ENCODE measurements around the gene UNC93A.
"Not testable (repeated sequence)": the region's sequence is repeated elsewhere in the genome, so short reads cannot be mapped to it uniquely, and the experiment has no call there.

UNC93A gene

GRCh38 chr6:167290786-167291622 is at the start of gene UNC93A:
Gene UNC93A, plus strand, starts transcription at chr6:167291315. Its CDS starts 175 bp downstream, at chr6:167291490.
- DNase-seq: no peak

GRCh38 chr6:167241321-167242134 is 49.6 kb upstream of the UNC93A start:
- DNase-seq: not testable (repeated sequence)

DNA sequence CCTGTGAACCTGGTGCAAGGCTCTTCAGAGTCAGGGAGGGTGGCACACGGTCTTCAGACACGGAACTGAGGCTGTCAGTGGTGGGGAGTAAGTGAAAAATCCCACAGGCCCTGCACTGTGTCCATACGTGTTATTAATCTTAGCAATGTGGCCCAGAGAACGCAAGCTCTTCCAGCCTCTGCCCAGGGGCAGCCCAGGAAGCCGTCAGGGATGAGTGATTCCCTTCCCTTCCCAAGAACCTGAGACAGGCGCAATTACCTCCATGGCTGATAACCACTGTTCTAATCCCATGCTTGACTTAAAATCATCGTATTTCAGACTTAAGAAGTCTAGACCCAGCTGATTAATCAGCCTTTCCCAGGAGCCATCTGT is 49.0 kb upstream of the UNC93A start:
- DNase-seq: not testable (repeated sequence)

DNA sequence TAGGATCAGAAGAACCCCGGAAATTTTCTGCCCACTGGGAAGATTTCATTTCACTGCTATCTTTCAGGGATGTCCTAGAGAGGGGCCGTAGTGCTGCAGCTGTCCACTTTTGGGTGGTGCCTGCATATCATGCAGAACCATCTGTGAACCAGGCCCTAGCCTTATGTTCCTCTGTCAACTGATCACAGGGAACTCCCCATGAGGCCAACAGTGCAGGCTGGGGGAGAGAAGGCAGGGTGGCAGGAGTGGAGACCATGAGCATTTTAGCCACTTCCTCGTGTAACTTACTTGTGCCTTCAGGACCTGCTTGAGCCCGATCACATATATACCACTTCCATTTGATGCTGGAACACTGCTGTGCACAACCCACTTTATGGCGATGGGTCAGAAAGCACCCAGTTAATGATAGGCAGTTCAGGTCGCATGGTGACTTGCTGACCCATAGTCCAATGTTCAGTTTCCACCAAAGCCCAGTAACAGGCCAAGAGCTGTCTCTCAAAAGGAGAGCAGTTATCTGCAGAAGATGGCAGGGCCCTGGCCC is 48.5 kb upstream of the UNC93A start:
- DNase-seq: not testable (repeated sequence)

DNA sequence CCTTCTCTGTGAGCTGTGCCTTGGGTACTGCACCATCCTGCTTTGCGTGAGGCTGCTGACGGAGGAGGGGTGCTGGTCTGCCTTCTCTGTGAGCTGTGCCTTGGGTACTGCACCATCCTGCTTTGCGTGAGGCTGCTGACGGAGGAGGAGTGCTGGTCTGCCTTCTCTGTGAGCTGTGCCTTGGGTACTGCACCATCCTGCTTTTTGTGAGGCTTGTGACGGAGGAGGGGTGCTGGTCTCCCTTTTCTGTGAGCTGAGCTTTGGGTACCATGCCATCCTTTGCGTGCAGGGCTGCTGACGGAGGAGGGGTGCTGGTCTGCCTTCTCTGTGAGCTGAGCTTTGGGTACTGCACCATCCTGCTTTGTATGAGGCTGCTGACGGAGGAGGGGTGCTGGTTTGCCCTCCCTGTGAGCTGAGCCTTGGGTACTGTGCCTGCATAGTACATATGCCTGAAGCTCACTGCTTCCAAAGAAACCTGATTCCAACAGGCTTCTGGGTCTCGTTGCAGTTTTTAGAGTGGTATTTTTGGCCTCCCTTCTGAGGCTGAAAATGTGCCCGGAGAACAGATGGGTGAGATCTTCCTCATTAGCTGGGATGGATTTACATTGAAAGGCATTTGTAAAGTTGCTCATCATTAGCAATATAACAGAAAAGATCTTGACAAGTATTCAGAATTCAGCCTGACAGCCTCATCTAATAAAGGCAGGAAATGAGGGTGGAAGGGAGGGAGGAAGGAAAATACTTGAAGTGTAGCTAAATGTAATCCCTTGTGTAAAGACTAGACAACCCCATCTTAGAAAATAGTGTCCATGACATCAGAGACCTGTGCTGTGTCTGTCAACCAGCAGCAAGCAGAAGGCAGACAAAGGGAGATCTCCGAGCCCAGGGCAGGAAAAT is 46.8 kb upstream of the UNC93A start:
- no peak for DNase-seq

- no peak for DNase-seq
Observed at GRCh38 chr6:167244991-167245390, 46.1 kb upstream of the UNC93A start.

DNA sequence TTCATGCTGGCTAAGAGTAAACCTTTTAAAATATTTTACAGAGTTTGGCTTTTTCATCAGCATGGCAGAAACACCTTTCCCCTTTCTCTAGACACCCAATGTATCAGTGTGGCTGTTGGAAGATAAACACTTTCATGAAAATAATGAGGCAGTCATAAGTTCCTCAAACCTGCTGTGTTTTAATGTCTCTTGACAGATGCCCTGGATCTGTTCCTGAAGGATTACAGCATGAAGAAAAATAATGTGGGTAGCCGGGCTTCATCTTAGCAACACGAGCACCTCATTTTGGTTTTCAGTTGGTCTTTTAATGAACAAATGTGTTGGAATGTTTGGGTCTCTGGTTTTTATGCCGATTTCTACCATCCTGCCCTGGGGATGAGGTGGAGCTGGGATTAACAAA is 45.5 kb upstream of the UNC93A start:
- no peak for DNase-seq

DNA sequence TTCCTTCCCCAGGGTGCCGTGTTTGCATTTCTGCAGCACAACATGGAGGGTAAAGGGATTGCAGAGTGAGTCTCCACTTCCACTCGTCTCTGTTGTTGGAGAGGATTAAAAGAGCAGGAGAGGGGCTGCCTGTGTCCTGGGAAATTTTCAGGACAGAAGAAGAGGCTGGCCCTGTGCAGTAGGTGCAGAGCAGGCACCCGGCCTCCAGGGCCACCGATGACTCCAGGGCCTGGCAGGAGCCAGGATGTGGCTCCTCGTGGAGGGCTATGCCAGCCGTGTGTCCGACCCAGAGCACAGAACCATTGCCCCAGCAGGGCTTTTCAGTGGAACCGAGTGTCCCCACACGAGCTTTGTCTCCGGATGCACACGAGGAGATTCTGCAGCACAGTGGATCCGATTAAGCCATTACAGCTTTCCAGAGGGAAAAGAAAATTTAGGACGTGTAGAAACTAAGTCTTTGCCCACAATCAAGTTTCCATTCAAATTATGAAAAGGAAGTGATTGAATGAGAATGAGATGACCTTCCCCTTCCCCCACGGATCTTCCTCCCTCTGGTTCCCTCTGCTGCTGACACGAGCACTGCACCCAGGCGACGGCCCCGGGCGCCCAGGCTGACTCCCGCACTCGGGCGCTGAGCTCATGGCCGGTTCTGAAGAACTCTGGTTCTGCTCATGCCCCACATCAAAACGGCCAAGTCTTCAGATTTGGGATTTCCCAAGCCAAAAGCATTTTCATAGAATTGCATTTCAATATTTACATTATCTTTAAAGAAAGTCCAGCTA is 43.1 kb upstream of the UNC93A start:
- DNase-seq: no peak

- DNase-seq: not testable (repeated sequence)
Observed at GRCh38 chr6:167248878-167249455, 42.1 kb upstream of the UNC93A start.

DNA sequence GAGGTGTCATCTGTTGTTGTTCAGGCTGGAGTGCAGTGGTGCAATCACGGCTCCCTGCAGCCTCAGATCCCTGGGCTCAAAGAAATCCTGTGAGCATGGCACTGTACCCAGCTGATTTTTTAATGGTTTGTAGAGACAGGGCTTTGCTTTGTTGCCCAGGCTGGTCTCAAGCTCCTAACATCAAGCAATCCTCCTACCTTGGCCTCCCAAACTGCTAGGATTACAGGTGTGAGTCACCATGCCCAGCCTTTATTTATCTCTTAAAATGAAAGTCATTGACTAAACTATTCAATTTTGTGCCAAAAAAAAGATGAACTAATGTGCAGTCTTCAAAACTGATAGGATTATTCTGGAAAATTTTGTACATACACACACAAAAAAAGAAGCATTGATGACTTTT is 38.8 kb upstream of the UNC93A start:
- DNase-seq: no peak

GRCh38 chr6:167255918-167256553 is 35.1 kb upstream of the UNC93A start:
- DNase-seq: no peak

GRCh38 chr6:167258646-167259045 is 32.5 kb upstream of the UNC93A start:
- no peak for DNase-seq

- not testable (repeated sequence) for DNase-seq
Observed at GRCh38 chr6:167266057-167266829, 24.9 kb upstream of the UNC93A start.

DNA sequence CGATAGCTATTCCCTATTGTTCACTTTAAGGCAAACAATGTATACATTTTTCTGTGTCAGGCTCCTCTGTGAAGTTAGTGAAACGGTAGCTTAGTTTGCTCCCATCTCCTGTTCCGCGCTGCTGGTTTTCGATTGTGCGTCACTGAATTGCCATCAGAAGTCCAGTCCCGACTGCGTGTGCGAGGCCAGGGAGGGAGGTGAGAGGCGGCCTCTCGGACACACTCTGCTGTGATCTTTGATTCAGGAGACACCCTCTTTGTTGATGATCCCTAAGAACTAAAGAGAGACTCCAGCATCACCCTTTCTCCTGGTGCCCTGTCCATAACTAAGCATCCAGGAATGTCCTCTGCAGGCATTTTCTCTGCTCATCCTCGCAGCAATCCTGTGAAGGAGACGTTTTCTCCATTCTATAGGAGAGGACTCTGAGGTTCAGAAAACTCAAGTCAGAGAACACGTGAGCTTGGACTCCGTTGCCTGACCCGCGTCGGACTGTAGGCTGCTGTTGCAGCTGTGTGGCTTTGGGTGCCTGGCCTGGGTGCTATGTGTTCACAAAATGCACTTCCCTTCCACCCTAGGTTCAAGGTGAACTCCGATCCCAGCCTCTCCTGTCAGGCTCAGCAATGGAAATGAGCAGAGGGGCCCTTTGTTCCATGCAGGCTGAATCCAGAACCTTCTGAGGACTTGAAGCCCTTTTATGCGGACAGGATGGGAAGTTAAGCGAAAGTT is 24.1 kb upstream of the UNC93A start:
- no peak for DNase-seq

- not testable (repeated sequence) for DNase-seq
Observed at GRCh38 chr6:167267556-167267898, 23.6 kb upstream of the UNC93A start.

DNA sequence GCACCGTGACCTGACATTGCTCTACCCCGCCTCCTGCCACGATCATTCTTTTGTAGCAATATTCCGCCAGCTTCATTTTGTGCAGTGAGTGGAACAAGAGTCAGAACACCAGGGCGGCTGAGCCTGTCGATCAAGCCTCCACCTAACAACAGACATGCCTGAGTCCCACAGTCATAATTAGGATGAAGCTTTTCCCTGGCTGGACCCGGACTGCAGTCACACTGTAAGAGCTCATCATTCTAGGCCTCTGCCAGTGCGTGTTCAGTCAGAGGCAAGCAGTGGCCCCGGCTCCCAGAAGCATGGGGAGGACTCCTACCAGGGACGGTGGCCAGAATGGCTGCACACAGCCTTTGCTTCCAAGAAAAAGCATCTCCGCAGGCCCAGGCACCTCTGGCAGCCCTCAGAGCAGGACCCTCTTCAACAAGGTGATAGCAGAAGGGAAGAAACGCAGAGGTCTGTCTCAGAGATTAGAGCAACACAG is 23.2 kb upstream of the UNC93A start:
- no peak for DNase-seq

- DNase-seq: no peak
Observed at GRCh38 chr6:167268683-167269280, 22.3 kb upstream of the UNC93A start.

DNA sequence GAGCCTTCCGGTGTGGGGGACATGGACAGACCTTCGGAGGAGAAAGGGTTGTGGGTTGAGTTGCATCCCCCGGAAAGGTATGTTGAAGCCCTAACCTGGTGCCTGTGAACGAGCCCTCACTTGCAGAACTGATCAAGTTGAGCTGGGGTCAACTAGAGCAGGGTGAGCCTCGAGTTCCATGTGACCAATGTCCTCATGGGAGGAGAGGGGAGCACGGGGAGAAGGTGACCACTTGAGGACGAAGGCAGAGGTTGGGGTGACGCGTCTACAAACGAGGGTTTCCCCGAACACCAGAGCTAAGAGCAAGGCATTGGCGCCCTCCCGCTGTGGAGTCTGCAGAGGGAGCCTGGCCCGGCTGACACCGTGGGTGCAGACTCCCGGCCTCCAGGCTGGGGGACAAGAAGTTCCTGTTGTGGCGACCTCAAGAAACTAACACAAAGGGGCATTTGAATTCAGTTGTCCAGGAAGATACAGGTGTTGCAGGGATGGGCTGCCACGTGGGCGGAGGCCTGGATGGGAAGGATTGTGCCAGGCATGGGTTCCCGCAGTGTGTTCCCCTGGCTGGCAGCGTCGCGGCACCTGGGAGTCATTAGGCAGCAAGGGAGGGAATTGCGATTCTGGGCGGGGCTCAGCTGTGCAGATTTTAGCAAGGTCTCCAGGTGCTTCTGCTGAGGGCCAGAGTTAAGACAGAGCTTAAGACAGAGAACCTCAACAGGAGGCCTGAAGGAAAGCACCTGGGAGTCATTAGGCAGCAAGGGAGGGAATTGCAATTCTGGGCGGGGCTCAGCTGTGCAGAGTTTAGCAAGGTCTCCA is 20.4 kb upstream of the UNC93A start:
- no peak for DNase-seq

Measured in NCI-H1105 treated with DMSO at 0.1 percent for 48 hours (cell line).